Activated T-helper 1 cell treated with anti-CD3 and anti-CD28 coated beads, Interleukin-2, amount 50 U/mL, for 16 hours (primary cell): ENCODE measurements around the gene SELENBP1.
"Not testable (repeated sequence)": the region's sequence is repeated elsewhere in the genome, so short reads cannot be mapped to it uniquely, and the experiment has no call there.

Experiments
- DNase-seq, 2 donors: peaks; one replicate each; pipeline ENCODE4 v3.0.0-alpha.2; 2020; ENCODE audit warnings: low read depth in 1 of 2, low spot score in 1 of 2

Gene SELENBP1

DNA sequence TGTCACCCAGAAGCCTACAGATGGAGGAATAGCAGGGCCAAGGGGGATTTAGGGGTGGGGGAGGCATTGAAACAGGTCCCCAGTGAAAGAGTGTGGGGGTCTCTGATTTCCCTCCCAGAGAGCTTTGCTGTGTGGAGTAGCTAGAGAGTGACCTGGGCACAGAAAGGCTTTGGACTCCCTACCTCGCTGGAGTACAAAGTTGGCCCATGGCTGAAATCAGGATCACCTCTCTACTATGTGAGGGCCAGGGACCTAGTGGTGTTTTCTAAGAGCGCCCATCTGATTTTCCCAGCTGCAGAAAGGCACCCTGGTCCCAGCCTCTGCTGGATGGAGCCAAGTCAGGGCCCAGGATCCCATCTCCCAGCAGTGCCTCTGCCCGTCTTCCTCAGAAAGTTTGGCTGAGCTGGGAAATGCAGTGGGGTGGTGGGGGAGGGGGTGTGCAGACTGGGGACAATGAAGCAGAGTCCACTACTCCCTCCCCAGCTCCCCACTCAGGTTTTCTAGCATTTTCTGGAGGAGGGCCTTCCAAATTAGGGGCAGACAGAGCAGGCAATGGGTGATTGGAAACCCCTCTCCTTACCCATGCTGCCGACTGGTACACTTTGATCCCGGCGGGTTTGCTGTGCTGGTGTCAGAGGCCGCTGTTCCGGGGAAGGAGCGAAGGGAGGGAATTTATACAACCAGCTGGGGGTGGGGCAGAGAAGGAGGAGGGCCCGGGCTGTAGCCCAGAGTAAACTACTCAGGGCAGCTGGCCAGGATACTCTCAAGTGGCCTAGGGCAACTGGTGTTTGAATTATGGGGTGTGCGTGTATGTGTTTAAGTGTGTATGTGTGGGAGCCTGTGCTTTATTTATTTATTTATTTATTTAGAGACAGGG is at the start of gene SELENBP1:
Gene SELENBP1, minus strand, starts transcription at position 648 of the 877 bp plus-strand sequence. Its CDS starts 64 bp downstream, at position 584.
- no peak for DNase-seq

DNA sequence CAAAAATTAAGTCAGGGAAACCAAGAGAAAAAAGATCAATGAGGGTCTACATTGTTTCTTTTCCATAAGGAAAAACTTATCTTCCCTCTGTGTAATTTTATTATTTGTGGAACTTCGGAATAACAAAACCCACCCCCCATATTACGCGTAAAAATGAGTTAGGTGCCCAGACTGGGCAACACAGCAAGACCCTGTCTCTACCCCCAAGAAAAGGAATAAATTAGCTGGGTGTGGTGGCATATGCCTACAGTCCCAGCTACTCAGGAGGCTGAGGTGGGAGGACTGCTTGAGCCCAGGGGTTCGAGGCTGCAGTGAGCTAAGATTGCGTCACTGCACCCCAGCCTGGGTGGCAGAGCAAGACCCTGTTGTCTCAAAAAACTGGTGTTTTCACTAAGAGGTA is 47.3 kb upstream of the SELENBP1 start:
- no peak for DNase-seq

DNA sequence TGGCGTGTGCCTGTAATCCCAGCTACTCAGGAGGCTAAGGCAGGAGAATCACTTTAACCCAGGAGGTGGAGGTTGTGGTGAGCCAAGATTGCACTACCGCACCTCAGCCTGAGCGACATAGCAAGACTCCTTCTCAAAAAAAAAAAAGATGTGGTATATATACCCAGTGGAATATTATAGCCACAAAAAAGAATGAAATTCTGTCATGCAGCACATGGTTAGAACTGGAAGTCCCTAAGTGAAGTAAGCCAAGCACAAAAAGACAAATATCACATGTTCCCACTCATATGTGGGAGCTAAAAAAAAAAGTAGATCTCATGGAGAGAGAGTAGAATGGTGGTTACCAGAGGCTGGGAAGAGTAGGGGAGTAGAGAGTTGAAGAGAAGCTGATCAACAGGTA is 45.6 kb upstream of the SELENBP1 start:
- no peak for DNase-seq

DNA sequence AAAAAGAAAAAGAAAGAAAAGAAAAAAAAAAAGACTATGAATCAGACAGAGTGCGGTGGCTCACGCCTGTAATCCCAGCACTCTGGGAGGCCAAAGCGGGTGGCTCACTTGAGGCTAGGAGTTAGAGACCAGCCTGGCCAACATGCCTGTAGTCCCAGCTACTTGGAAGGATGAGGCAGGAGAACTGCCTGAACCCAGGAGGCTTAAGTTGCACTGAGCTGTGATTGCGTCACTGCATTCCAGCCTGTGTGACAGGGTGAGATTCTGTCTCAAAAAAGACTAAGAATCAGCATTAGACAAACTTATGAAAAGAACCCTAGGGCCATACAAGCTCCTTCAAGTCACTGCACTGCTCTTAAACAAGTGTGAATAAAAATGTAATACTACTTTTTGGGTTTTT is 43.7 kb upstream of the SELENBP1 start:
- DNase-seq: no peak

DNA sequence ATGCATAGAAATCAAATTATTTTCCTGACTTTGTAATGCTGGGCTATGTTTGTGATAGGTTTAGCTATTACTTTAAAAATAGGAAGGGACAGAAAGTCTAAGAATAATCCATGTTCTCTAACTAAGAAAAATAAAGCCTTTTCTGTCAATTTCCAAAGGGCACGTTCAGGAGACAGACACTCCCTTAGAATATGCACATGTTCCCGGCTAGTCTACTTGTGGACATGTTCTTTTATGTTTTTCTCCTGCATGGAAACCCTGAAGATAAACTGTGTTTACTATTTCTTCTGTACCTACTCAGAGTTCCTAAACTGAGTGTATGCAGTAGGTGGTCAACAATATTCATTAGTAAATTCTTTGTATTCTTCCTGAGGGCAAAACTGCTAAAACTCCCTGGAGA is 39.4 kb upstream of the SELENBP1 start:
- no peak for DNase-seq

DNA sequence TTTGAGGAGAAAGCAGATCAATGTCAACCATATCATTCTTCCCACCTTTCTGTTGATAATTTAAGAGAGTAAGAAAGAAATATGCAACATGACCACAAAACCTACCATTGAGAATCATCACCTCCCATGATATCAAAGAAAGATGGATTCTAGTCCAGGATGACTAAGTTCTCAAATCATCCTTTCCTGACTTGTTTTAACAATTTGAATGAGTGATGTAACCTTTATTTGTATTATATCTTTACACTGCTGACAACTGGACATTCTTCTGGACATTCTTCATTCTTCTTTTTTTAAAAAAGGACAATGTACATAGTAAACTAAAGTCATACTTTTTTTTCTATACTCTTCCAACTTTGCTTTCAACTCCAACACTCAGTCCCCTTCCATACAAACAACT is 36.4 kb upstream of the SELENBP1 start:
- DNase-seq: no peak

DNA sequence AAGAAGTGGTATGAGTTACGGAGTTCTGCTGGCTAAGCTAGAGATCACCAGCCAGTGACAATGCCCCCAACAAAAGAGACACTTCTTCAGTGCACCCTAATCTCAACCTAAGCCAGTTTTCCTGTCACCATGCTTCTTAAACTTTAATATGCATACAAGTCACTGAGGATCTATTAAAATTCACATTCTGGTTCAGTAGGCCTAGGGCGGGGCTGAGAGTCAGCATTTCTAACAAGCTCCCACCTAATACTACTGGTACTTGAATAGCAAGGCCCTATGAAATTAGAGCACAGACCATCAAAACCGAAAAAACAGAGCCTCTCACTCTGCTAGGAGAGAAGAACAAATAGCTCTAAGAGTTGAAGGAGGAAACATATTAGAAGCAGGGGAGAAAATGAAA is 34.8 kb upstream of the SELENBP1 start:
- no peak for DNase-seq

DNA sequence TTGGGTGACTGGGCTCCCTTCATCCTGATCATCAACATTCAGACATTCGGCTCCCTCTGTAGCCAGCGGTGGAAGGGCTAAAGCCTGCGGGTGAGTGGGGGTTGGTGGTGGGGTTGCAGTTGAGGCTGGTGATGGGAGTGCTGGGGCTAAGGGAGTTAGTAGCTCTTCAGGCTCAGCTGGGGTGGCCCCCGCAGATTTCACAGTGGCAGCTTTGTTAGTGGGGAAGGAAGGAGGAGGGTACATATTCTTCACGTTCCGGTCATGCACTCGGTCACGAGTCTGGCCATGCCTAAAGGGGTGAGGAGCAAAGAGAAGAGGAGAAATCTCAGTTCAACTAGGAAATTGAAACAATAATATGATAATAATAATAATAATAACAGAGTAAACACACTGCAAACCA is 33.7 kb upstream of the SELENBP1 start:
- no peak for DNase-seq

DNA sequence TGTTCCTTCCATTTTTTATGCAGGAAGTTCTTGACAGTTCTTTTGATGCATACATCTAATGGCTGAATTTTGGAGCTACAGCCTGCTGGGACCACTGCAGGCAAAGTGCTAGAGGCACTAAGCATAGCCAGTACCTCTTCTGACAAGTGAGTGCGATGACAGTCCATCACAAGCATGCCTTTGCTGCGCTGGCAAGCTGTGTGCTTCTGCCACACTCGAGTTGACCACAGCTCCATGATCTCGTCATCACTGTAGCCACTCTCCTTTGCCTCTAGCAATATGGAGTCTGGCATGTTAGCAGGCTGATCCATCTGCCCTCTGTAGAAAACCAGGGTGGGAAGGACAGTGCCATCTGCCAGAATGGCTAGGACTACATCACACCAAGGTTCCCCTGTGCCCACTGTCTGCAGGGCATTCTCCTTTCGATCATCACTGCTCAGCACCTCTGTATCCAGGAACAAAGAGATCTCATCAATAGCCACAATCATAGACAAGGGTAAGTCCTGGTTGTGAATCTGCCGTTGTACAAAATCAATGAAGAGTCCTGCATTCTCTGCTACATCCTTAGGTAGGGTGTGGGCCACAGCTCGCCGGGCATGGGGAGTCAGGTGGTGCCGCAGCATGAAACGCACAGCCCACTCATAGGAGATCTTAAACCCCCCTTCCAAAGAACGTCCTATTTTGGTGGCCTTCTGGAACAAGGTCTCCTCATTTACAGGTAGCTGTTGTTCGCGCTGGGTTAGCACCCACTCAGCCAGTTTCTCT is 32.9 kb upstream of the SELENBP1 start:
- DNase-seq: no peak

DNA sequence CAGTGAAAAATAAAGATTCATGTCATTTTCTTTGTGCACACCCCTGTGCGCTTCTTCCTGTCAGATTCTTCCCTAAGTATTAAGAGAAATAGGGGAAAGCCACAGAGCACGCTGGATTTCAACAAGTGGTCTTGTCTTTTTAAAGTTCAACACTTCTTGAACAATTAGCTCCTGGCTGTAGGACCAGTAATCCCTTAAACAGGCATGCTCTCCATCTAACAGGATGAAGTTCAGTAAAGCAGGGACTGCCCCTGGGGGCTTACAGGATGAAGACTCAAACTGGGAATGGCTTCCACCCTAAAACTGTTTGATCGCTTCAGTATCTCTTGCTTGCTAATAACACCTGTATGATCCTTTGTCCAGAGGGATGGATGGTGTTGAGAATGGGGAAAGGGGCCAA is 31.1 kb upstream of the SELENBP1 start:
- no peak for DNase-seq

DNA sequence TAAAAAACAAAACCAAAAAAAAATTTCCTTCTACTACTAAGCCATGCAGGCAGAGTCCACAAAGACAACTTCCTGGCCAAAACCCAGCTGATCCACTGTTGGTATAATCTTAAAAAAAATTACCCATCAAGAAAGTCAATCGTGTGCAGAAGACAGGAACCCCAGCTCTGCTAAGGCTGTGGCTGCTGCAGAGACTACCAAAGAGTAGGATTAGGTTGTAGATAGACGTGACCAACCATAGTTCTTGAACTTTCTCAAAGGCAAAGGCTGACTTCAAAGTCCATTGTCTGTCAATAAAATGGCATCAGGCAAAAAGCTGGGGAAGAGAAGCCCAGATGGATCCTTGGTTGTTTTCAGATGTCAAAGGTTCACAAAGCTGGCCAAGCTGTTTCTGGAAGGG is 30.3 kb upstream of the SELENBP1 start:
- DNase-seq: no peak

DNA sequence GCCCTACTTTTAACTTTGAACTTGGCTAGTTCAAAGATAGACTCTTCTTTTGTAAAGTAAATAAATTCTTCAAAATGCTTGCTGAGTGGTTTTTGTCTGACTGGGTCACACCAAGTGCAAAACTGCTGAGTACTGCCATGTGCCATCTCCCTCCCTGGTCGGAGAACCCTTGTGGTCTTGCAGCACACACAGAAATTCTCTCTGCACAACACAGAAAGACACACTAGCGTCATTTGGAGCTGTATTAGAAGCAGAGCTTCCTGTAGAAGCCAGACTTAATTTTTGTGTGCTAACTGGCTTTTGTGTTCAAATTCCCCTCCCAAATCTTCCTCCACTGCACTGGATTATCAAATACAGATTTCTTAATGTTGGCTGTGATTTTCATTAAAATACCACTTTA is 29.4 kb upstream of the SELENBP1 start:
- no peak for DNase-seq

DNA sequence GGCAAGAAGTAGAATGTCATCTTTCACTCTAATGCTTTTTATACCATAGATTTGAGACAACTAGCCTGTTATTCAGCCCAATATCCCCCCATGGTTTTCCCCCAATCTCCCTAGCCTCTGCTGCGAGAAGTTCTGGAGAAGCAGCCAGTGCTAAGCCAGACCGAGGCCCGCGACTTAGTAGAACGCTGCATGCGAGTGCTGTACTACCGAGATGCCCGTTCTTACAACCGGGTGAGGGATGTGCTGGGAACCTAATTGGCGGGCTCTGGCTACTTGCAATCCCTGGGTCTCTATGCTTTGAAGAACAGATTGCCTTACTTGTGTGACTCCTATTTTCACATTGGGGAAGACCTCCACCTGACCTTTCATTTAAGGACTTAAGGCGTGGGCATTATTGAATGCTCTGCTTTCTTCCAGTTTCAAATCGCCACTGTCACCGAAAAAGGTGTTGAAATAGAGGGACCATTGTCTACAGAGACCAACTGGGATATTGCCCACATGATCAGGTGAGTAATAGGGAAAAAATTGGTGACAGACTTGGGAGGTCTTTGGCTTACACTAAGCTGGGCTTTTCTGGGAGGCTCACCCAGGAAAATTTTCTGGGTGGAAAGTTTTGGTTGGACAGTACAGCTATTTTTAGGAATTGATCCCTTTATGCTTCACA is 28.8 kb upstream of the SELENBP1 start:
- DNase-seq: no peak

DNA sequence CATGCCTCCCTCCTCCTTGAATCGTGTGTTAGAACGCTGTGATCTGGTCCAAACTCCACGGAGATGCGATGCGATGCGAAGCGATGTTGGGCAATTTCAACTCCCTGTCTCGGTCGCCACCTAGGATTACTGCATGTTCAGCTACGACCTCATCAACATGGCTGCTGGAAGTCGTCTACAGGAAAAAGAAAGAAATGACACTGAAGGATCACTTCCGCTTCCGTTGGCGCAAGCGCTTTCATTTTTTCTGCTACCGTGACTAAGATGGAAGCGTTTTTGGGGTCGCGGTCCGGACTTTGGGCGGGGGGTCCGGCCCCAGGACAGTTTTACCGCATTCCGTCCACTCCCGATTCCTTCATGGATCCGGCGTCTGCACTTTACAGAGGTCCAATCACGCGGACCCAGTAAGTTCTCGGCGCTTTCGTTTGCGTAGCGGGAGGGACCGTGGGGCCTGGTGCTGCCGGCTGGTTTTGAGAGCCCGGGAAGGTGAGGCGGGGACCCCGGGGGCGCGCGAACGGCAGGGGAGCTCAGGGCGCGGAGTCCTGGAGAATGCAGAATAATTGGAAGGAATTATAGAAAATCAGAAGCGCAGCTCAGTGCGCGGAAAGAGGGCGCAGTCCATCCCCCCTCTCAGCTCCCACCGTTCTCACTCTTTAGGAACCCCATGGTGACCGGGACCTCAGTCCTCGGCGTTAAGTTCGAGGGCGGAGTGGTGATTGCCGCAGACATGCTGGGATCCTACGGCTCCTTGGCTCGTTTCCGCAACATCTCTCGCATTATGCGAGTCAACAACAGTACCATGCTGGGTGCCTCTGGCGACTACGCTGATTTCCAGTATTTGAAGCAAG is 27.0 kb upstream of the SELENBP1 start, which contains the start of gene PSMB4:
Gene PSMB4, plus strand, starts transcription at position 250 of the 848 bp plus-strand sequence. Its CDS starts 15 bp downstream, at position 265.
- peak; percentile 56 to 69 for DNase-seq

DNA sequence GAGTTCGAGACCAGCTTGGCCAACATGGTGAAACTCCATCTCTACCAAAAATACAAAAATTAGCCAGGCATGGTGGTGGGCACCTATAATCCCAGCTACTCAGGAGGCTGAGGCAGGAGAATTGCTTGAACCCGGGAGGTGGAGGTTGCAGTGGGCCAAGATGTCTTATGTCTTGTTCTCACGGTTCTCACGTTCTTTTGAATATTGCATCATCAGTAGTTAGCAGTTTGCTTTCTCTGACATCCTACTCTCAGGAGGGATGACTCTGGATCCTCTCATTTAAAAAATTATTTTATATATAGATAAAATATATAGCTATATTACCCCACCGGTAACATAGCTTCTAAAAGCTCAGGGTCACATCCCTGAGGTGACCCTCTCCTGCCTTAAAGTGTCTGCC is 23.8 kb upstream of the SELENBP1 start:
- not testable (repeated sequence) for DNase-seq

DNA sequence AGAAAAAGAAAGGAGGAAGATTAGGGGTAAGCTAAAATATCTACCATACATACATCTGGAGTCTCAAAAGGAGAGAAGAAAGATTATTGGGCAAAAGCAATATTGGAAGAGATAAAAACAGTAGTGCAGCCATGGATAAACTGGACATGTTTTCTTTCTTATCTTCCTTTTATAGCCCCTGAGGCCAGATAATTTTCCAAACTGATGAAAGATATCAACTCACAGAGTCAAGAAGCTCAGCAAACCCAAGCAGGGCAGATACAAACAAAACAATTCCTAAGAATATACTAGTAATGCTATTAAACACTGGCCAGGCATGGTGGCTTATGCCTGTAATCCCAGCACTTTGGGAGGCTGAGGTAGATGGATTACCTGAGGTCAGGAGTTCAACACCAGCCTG is 21.1 kb upstream of the SELENBP1 start:
- no peak for DNase-seq

DNA sequence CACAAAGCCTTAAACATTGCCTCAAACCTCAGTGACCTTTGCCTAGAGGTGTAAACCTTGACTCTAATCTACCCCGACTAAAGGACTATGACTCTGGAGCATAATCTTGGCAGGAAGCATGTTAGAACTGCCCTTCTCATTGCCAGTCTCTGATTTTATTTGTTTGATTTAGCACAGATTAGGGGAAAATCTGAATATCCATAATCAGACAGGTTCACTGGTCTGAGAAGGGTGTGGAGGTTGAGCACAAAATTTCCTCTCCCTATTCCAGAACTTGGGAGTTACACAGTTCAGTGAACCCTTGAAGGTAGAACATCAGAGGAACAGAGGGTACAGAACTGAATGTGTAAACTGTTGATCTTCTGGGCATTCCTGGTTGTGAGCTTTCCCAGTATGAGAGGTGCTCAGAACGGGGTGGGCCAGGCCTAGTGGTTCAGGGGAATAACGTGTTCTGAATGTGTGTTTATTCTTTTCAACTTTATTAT is 18.6 kb upstream of the SELENBP1 start:
- no peak for DNase-seq

DNA sequence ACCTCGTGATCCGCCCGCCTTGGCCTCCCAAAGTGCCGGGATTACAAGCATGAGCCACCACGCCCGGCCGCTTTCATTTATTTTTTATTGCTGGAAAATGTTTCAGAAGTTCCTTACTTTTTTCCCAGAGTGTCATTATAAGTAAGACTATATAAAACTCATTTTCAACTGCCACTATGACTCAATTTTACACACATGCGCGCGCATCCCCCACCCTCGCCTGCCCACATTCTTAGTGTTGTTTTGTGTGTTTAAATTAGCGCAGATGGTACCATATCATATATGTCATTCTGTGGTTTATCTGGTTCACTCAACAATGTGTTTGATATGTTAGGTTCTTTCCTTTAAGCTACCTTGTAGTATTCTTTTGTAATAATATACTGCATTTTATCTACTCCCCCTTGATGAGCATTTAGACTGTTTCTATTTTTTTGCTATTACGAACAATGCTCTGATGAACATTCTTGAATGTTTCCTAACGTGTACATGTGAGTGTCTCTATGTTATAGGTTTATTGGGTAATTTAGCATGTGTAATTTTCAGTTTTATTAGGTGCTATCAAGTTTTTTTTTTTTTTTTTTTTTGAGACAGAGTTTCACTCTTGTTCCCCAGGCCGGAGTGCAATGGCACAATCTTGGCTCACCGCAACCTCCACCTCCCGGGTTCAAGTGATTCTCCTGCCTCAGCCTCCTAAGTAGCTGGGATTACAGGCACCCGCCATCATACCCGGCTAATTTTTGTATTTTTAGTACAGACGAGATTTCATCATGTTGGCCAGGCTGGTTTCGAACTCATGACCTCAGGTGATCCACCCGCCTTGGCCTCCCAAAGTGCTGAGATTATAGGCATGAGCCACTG is 17.9 kb upstream of the SELENBP1 start:
- not testable (repeated sequence) for DNase-seq

DNA sequence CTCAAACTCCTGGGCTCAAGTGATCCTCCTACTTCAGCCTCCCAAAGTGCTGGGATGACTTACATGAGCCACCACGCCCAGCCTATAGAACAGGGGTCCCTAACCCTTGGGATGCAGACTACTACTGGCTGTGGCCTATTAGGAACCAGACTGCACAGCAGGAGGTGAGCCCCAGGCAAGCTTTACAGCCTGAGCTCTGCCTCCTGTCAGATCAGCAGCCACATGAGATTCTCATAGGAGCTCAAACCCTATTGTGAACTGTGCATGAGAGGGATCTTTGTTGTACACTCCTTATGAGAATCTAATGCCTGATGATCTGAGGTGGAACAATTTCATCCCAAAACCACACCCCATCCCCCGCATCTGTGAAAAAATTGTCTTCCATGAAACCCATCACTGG is 13.5 kb upstream of the SELENBP1 start:
- DNase-seq: no peak

DNA sequence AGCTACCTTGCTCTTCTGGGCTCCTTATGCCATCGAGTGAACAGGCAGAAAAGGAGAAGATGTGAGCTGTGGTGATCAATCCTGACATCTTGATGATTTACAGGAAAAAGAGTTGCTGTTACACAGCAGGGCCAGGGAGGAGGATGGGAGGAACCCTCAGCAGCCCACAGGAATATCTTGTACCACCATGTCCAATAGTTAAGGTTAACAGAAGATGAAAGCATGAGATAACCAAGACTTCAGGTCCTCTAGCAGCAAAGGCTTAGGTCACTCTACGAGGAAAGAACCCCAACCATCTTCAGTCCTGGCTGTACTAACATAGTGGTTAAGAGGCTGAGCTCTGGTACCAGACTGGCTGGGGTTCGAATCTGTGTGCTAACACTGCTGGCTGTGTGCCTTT is 12.1 kb upstream of the SELENBP1 start:
- no peak for DNase-seq
